ENCODE measurements around the gene PRDM16. TPM values are rescaled to one million over a fixed set of nuclear protein-coding genes. Genes with fewer than 3 reads are reported as not detected.

The PRDM16 gene
- total RNA-seq, 4 donors from 2014 or later: 0.26 to 7.7 (median 0.35) TPM; not detected in 1

DNA sequence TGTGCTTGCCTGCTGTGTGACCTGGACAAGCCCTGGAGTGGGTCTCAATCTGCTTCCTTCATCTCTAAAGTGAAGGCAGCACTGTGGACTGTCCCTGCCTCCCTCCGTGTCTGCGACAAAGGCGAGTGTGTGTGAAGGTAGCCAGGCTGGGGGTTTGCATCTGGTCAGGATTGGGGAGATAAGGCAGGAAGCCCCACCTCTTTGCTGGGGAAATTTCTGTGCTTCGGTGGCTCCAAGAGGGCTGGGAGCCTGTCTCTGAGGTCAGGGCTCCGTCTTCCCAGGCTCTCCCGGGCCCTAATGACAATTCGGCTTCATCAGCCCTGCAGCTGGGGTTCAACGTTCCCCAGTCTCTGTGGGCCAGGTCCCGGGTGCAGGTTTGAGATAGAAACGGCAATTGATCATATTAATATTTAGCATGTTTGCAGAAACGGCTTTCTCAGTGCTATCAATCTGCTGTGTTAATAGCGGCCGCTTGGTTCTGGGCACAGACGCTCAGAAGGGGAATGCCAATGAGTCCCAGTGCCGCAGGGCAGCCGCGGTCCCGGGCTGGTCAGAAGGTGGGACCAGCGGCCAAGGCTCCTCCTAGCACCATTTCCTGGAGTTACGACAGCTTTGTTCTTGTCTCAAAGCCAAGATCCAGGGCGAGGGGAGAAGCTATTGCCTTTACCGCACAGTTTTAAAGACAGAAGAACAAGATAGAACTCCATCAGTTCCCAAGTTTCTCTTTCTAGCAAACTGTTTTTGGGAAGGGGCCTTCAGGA is 105.7 kb downstream of the PRDM16 start:
- Histone ChIP-seq H3K27ac (peak overlapping the region; percentile 23 to 45), H3K9me3 (no peaks in the 10 kb centered on the region), H3K4me3 (no peak overlapping the region), H3K27me3 (no peaks in the 10 kb centered on the region), H3K36me3 (no peaks in the 10 kb centered on the region), H3K4me1 (peaks cover 0 to 14% of the 10 kb centered on the region in 2 donors)
- intact Hi-C loops (cut with DNase I; ENCODE audit: low total_unique reads): no loop called here
- peak; percentile 56 for DNase-seq
- TF ChIP-seq POLR2A (IDR thresholded peaks at IDR 0.05): no peak
- TF ChIP-seq, protein P1, sequence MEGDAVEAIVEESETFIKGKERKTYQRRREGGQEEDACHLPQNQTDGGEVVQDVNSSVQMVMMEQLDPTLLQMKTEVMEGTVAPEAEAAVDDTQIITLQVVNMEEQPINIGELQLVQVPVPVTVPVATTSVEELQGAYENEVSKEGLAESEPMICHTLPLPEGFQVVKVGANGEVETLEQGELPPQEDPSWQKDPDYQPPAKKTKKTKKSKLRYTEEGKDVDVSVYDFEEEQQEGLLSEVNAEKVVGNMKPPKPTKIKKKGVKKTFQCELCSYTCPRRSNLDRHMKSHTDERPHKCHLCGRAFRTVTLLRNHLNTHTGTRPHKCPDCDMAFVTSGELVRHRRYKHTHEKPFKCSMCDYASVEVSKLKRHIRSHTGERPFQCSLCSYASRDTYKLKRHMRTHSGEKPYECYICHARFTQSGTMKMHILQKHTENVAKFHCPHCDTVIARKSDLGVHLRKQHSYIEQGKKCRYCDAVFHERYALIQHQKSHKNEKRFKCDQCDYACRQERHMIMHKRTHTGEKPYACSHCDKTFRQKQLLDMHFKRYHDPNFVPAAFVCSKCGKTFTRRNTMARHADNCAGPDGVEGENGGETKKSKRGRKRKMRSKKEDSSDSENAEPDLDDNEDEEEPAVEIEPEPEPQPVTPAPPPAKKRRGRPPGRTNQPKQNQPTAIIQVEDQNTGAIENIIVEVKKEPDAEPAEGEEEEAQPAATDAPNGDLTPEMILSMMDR (IDR thresholded peaks at IDR 0.05): peak in 1 of 4 experiments; percentile 5

DNA sequence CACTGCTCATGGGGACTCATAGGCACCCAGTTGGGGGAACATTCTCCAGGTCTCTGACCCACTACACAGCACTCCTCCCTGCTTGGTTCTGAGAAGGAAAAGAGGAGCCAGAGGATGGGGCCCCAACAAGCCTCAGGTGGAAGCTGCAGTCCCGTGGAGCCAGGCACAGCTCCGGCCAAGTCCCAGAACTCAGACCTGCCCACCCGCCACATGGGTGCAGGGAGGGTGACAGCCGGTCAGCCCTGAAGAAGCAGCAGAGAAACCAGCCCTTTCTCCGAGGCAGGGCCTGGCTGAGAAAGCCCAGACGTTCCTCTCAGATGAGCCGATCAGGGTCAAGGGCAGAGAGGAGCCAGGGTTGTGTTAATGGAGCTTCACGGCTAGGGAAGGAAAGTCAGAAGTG is 106.5 kb downstream of the PRDM16 start:
- H3K4me1 ChIP-seq: peaks cover 0 to 14% of the 10 kb centered on the region in 2 donors
- H3K27ac ChIP-seq: peak overlapping the region; percentile 23 to 45
- no peak for DNase-seq
- no peaks in the 10 kb centered on the region for H3K9me3 ChIP-seq
- intact Hi-C loops (cut with DNase I; ENCODE audit: low total_unique reads): no loop called here
- no peaks in the 10 kb centered on the region for H3K36me3 ChIP-seq
- no peaks in the 10 kb centered on the region for H3K27me3 ChIP-seq
- TF ChIP-seq, protein P1 (IDR thresholded peaks at IDR 0.05): no peak
- TF ChIP-seq POLR2A (IDR thresholded peaks at IDR 0.05): no peak
- no peak overlapping the region for H3K4me3 ChIP-seq

DNA sequence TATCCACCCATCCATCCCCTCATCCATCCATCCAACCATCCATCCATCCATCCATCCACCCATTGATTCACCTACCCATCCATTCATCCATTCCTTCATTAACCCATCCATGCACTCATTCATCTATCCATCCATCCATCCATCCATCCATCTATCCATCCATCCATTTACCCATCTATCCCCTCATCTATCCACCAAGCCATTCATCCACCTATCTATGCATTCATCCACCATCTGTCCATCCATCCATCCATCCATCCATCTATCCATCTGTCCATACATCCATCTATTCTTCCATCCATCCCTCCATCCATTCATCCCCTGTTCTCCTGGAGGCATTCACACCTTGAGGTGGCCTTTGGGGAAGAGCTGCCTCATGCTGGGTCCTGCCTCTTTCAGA is 107.0 kb downstream of the PRDM16 start:
- no peaks in the 10 kb centered on the region for H3K9me3 ChIP-seq
- H3K36me3 ChIP-seq: no peaks in the 10 kb centered on the region
- H3K4me1 ChIP-seq: peaks cover 0 to 14% of the 10 kb centered on the region in 2 donors
- H3K27me3 ChIP-seq: no peaks in the 10 kb centered on the region
- intact Hi-C loops (cut with DNase I; ENCODE audit: low total_unique reads): no loop called here
- no peak for DNase-seq
- no peak overlapping the region for H3K4me3 ChIP-seq
- H3K27ac ChIP-seq: no peak overlapping the region
- no peak for TF ChIP-seq POLR2A (IDR thresholded peaks at IDR 0.05)
- TF ChIP-seq, protein P1 (IDR thresholded peaks at IDR 0.05): no peak

DNA sequence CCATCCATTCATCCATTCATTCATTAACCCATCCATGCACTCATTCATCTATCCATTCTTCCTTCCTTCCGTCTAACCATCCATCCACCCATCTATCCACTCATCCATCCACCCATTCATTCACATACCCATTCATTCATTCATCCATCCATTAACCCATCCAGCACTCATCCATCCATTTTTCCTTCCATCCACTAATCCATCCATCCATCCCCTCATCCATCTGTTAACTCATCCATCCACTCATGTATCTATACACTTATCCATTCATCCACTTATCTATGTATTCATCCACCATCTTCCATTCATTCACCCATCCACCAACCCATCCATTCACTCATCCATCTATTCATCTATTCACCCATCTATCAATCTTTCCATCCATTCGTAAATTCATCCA is 107.8 kb downstream of the PRDM16 start:
- intact Hi-C loops (cut with DNase I; ENCODE audit: low total_unique reads): no loop called here
- TF ChIP-seq, protein P1 (IDR thresholded peaks at IDR 0.05): no peak
- no peak for TF ChIP-seq POLR2A (IDR thresholded peaks at IDR 0.05)

DNA sequence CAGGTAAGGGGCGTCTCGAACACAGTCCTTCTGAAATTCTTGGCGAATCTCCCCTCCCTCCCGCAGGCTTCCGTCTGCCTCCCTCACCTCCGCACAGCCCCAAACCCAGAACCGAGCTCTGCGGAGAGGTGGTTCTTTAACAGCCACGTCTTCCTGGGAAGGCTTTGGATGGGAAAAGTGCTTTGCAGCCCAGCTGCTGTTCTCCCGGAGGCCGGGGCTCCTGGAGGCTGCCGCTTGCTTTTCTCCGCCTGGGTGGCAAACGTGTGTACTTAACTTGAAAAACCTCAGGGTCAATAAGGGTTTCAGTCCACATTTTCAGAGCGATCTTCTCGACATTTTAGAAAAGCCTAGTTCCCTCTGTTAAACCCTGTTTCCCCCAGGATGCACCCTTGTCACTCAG is 109.3 kb downstream of the PRDM16 start:
- Histone ChIP-seq H3K36me3 (no peaks in the 10 kb centered on the region), H3K9me3 (no peaks in the 10 kb centered on the region), H3K4me1 (peaks cover 0 to 6% of the 10 kb centered on the region in 2 donors), H3K27me3 (no peaks in the 10 kb centered on the region), H3K27ac (no peak overlapping the region), H3K4me3 (no peak overlapping the region)
- intact Hi-C loops (cut with DNase I; ENCODE audit: low total_unique reads): no loop called here
- no peak for DNase-seq
- no peak for TF ChIP-seq POLR2A (IDR thresholded peaks at IDR 0.05)
- TF ChIP-seq, protein P1 (IDR thresholded peaks at IDR 0.05): no peak

More for the DNA sequence above, 107.8 kb downstream of the PRDM16 start:
- peaks cover 0 to 7% of the 10 kb centered on the region in 2 donors for H3K4me1 ChIP-seq
- H3K27me3 ChIP-seq: no peaks in the 10 kb centered on the region
- DNase-seq: no peak
- no peak overlapping the region for H3K27ac ChIP-seq
- no peaks in the 10 kb centered on the region for H3K9me3 ChIP-seq
- H3K36me3 ChIP-seq: no peaks in the 10 kb centered on the region
- no peak overlapping the region for H3K4me3 ChIP-seq

Measured in uterus (tissue), 4 donors.